IPS-20b (cell line): ENCODE results near the gene POLR2C.

ENCODE experiments used
- H3K27ac ChIP-seq: one replicate; pipeline ENCODE4 v1.5.1; 2013; ENCODE audit warnings: low read length
- H3K27me3 ChIP-seq: 2 replicates; pipeline ENCODE4 v1.6.1; 2013; ENCODE audit warnings: mild to moderate bottlenecking, low read length, inconsistent platforms; ENCODE audit not compliant: insufficient read depth
- H3K36me3 ChIP-seq: 2 replicates; pipeline ENCODE4 v1.6.1; 2013; ENCODE audit warnings: low read depth, mild to moderate bottlenecking, inconsistent platforms, low read length, moderate library complexity; ENCODE audit not compliant: insufficient read depth
- H3K4me1 ChIP-seq: 2 replicates; pipeline ENCODE4 v1.6.1; 2013; ENCODE audit warnings: mild to moderate bottlenecking, control low read depth, inconsistent platforms, low read length, moderate library complexity; ENCODE audit not compliant: insufficient read depth
- H3K4me3 ChIP-seq: 2 replicates; pipeline ENCODE4 v1.5.1; 2013; ENCODE audit warnings: mild to moderate bottlenecking, low read length, inconsistent platforms
- H3K9ac ChIP-seq: 2 replicates; pipeline ENCODE4 v1.6.1; 2013; ENCODE audit warnings: low read depth, mild to moderate bottlenecking, inconsistent platforms, low read length, moderate library complexity
- H3K9me3 ChIP-seq: 2 replicates; pipeline ENCODE4 v1.6.1; 2013; ENCODE audit warnings: mild to moderate bottlenecking, low read depth, low read length, inconsistent platforms; ENCODE audit not compliant: insufficient read depth

The POLR2C gene

GRCh38 chr16:57510016-57510871 lies 47.8 kb downstream of the POLR2C start:
- Histone ChIP-seq H3K9me3 (no peaks in the 10 kb centered on the region), H3K27ac (no peak overlapping the region)

GRCh38 chr16:57512296-57513001 lies 50.0 kb downstream of the POLR2C start:
- Histone ChIP-seq H3K4me3 (no peak overlapping the region), H3K4me1 (no peaks in the 10 kb centered on the region), H3K36me3 (peaks cover 10% of the 10 kb centered on the region), H3K9ac (no peak overlapping the region), H3K9me3 (no peaks in the 10 kb centered on the region), H3K27ac (no peak overlapping the region), H3K27me3 (no peaks in the 10 kb centered on the region)

More at GRCh38 chr16:57510016-57510871, 47.8 kb downstream of the POLR2C start:
- Histone ChIP-seq H3K4me3 (no peak overlapping the region), H3K9ac (no peak overlapping the region), H3K4me1 (no peaks in the 10 kb centered on the region), H3K36me3 (peaks cover 9% of the 10 kb centered on the region; the same call in 1 of the 2 replicates), H3K27me3 (no peaks in the 10 kb centered on the region)

GRCh38 chr16:57513371-57514102 lies 51.1 kb downstream of the POLR2C start:
- Histone ChIP-seq H3K9me3 (no peaks in the 10 kb centered on the region), H3K27ac (no peak overlapping the region), H3K9ac (no peak overlapping the region), H3K36me3 (peaks cover 15% of the 10 kb centered on the region), H3K4me1 (no peaks in the 10 kb centered on the region), H3K27me3 (no peaks in the 10 kb centered on the region), H3K4me3 (no peak overlapping the region)

DNA sequence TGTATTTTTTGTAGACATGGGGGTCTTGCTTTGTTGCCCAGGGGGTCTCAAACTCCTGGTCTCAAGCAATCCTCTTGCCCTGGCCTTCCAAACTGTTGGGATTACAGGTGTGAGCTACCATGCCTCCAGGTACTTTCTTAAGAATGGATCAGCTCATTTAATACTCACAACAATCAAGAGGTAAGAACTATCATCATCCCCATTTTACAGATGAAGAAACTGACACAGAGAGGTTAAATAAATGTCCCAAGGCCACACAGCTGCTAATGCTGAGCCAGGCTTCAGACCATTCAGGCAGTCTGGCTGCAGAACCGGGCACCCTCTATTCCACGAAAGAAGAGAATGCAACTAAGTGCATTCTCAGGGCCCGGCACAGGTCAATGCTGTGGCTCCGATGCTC lies 51.9 kb downstream of the POLR2C start:
- Histone ChIP-seq H3K27ac (no peak overlapping the region), H3K4me1 (no peaks in the 10 kb centered on the region), H3K27me3 (no peaks in the 10 kb centered on the region), H3K9ac (no peak overlapping the region), H3K4me3 (no peak overlapping the region), H3K9me3 (no peaks in the 10 kb centered on the region), H3K36me3 (peaks cover 15% of the 10 kb centered on the region)

DNA sequence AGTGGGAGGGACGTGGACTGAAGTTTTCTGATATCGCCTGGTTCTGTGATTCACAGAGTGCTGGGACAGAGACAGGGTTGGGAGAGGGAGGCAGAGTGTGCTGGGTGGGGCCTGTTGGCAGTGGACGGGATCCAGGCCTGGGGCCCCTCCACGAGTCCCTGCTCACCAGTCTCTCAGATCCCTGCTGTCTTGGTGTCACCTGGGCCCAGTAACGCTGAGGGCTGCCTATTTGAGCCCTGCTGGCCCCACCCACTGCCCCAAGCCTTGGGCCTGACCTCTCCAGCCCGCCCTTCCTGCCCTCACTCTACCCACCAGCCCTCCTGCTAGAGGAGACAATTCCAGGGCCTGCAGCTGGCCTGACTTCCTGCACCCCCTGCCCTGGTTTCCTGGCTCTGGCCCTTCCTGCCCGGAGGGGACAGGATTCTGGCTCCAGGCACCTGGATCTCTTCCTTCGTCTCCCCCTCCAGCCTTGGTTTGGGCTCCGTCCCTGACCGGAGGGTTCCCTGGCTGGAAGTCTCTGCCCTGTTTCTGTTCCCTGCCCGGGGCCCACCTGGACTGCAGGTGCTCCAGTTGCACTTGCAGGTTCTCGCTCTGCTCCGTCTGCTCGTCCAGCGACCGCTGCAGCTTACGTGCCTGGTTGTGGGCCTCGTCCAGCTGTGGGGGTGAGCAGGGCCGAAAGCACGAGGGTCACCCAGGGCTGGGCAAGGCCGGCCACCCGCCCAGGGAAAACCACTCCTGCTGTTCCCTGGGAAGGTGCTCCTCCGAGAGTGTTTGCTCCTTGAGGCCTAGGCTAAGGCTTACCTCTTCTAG lies 52.5 kb downstream of the POLR2C start:
- H3K4me3 ChIP-seq: no peak overlapping the region
- no peaks in the 10 kb centered on the region for H3K4me1 ChIP-seq
- H3K27ac ChIP-seq: no peak overlapping the region
- no peak overlapping the region for H3K9ac ChIP-seq
- H3K27me3 ChIP-seq: no peaks in the 10 kb centered on the region
- peaks cover 15% of the 10 kb centered on the region for H3K36me3 ChIP-seq
- H3K9me3 ChIP-seq: no peaks in the 10 kb centered on the region

DNA sequence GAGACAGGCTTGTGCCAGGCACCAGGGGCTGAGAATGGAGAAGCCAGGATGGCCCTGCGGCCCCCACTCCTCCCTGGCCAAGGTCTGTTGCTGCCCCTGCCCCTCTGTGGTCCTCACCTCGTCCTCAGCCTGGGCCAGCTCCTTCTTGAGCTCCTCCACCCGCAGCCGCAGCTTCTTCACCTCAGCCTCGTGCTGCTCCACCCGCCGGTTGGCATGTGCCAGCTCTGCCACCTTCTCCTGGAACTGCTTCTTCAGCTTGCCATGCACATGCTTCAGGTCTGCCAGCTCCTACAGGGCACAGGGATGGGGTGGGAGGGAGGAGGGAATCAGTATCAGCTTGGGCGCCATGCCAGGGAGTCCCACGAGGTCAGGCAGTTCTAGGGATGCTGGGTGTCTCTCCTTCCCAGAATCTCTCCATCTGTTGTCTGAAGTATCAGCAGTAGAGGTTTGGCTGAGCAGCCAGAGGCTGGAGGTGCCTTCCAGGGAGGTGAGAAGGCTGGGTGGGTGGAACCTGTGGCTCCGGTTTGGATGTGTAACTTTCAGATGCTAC lies 53.8 kb downstream of the POLR2C start:
- peaks cover 15% of the 10 kb centered on the region for H3K36me3 ChIP-seq
- H3K4me1 ChIP-seq: no peaks in the 10 kb centered on the region
- H3K27ac ChIP-seq: no peak overlapping the region
- H3K27me3 ChIP-seq: no peaks in the 10 kb centered on the region
- no peak overlapping the region for H3K4me3 ChIP-seq
- no peaks in the 10 kb centered on the region for H3K9me3 ChIP-seq
- no peak overlapping the region for H3K9ac ChIP-seq

DNA sequence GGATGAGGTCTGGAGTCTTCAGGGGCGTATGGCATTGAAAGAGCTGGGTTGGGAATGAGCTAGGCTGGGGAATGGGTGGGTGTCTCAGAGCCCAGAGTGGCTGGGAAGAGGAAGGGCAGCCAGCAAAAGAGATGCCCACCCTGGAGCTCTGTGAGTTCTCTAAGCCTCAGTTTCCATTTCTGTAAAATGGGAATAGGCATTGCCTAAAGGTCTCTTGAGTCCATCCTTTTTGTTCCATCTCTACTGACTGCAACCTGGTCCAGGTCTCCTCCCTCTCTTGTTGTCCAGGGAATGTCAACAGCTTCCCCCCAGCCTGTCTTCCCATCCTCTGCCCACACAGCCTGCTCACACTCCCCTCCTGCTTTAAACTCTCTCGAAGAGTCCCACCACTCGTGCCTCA lies 54.3 kb downstream of the POLR2C start:
- Histone ChIP-seq H3K4me3 (no peak overlapping the region), H3K36me3 (peaks cover 15% of the 10 kb centered on the region), H3K27me3 (no peaks in the 10 kb centered on the region), H3K9ac (no peak overlapping the region), H3K4me1 (no peaks in the 10 kb centered on the region), H3K27ac (no peak overlapping the region), H3K9me3 (no peaks in the 10 kb centered on the region)

DNA sequence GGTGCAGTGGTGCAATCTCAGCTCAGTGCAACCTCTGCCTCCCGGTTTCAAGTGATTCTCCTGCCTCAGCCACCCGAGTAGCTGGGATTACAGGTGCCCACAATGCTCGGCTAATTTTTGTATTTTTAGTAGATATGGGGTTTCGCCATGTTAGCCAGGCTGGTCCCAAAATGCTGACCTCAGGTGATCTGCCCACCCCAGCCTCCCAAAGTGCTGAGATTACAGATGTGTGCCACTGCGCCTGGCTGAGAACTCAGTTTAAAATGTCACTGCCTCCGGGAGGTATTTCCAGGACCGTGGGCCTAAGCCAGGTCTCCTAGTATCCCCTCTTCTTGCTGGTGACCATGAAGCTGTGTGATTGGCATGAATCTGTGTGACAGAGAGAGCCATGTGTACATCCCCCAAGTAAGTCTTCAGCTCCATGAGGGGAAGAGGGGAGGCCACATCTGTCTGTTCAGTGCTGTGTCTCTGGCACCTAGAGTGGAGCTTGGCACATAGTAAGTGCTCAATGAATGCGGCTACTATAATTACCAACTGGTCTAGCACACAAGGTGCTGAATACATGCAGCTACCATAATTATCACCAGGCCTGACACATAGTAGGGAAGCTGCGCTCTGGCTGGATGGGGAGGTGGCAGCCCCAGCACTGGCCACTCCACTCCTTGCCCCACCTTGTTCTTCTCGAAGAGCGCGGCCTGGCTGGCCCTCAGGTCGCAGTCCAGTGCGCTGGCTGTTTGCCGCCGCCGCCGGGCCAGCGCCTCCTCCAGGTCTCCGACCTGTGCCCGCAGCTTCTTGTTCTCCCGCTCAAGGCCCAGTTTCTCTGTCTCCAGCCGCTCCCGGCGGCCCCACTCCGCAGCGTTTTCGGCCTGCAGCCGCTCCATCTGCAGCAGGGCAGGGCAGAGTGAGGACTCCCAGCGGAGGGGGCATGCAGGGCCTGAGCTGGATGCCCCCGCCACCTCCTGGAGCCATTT lies 55.2 kb downstream of the POLR2C start:
- H3K4me1 ChIP-seq: no peaks in the 10 kb centered on the region
- no peak overlapping the region for H3K9ac ChIP-seq
- H3K4me3 ChIP-seq: no peak overlapping the region
- H3K27ac ChIP-seq: no peak overlapping the region
- peaks cover 10% of the 10 kb centered on the region for H3K36me3 ChIP-seq
- H3K9me3 ChIP-seq: no peaks in the 10 kb centered on the region
- H3K27me3 ChIP-seq: no peaks in the 10 kb centered on the region

DNA sequence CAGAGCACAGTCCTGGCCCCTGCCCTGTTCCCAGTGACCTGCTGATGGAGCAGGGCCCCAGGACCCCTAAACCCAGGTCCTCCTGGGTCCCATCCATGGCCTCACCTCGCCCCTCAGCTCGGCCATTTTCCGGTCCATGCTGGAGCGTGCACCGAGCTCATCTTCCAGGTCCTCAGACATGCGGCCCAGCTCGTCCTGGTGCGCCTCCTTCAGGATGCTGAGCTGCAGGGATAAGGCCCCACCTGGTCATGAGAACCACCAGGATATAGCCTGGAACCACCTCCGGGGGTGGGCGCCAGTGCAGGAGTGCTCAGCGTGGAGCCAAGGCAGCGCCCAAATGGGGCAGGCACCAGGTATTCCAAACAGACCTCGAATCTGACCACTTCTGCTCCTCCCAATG lies 56.0 kb downstream of the POLR2C start:
- Histone ChIP-seq H3K27ac (no peak overlapping the region), H3K4me3 (no peak overlapping the region), H3K9ac (no peak overlapping the region), H3K27me3 (no peaks in the 10 kb centered on the region), H3K36me3 (peaks cover 10% of the 10 kb centered on the region), H3K9me3 (no peaks in the 10 kb centered on the region), H3K4me1 (no peaks in the 10 kb centered on the region)

DNA sequence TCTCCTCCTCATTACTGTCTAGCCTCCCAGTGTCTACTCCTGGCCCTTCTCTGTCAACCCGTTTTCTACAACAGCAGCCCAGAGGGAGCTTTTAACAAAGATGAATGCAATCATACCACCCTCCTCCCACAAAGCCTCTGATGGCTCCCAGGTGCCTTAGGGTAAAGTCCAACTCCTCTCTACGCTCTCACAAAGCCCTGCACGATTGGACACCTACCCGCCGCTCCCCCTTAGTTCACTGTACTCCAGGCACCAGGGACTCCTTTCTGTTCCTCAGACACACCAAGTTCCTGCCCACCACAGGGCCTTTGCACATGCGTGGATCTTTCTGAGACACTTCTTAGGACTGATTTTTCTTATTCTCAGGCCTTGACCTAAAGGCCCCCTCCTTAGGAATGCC lies 56.4 kb downstream of the POLR2C start:
- Histone ChIP-seq H3K27me3 (no peaks in the 10 kb centered on the region), H3K27ac (no peak overlapping the region), H3K9me3 (no peaks in the 10 kb centered on the region), H3K4me1 (no peaks in the 10 kb centered on the region), H3K36me3 (peaks cover 10% of the 10 kb centered on the region), H3K4me3 (no peak overlapping the region), H3K9ac (no peak overlapping the region)
